ENCODE results near the gene ZNF439. TPM values are rescaled to one million over a fixed set of nuclear protein-coding genes. Genes with fewer than 3 reads are reported as not detected.
"Not testable (repeated sequence)": the region's sequence is repeated elsewhere in the genome, so short reads cannot be mapped to it uniquely, and the experiment has no call there.

ZNF439 gene
- total RNA-seq, 1 donor from 2014 or later, result 0.53 TPM

- H3K27me3 ChIP-seq (ENCODE audit: control insufficient read depth, insufficient read depth, low read length), result no peaks in the 10 kb centered on the region
- H3K36me3 ChIP-seq (ENCODE audit: control insufficient read depth, insufficient read depth, low read length), result no peaks in the 10 kb centered on the region
- no peak overlapping the region for H3K4me3 ChIP-seq (ENCODE audit: low read depth, low read length)
- no peak for FAIRE-seq
- TF ChIP-seq CTCF (IDR thresholded peaks at IDR 0.05; ENCODE audit: insufficient read depth, low read length, severe bottlenecking), result no peak
- no peak for DNase-seq (ENCODE audit: low read depth)
Measured at GRCh38 chr19:11894851-11895250, 46.3 kb downstream of the ZNF439 start.

- DNase-seq (ENCODE audit: low read depth) (no peak), FAIRE-seq (no peak)
- TF ChIP-seq CTCF (IDR thresholded peaks at IDR 0.05; ENCODE audit: insufficient read depth, low read length, severe bottlenecking), result no peak
- H3K4me3 ChIP-seq (ENCODE audit: low read depth, low read length), result no peak overlapping the region
- no peaks in the 10 kb centered on the region for H3K36me3 ChIP-seq (ENCODE audit: control insufficient read depth, insufficient read depth, low read length)
- no peaks in the 10 kb centered on the region for H3K27me3 ChIP-seq (ENCODE audit: control insufficient read depth, insufficient read depth, low read length)
Measured at GRCh38 chr19:11902228-11902627, 53.7 kb downstream of the ZNF439 start.

- FAIRE-seq (no peak), DNase-seq (ENCODE audit: low read depth) (no peak)
- no peak for TF ChIP-seq CTCF (IDR thresholded peaks at IDR 0.05; ENCODE audit: insufficient read depth, low read length, severe bottlenecking)
- Histone ChIP-seq H3K4me3 (ENCODE audit: low read depth, low read length) (no peak overlapping the region), H3K27me3 (ENCODE audit: control insufficient read depth, insufficient read depth, low read length) (no peaks in the 10 kb centered on the region), H3K36me3 (ENCODE audit: control insufficient read depth, insufficient read depth, low read length) (no peaks in the 10 kb centered on the region)
Measured at GRCh38 chr19:11905928-11906327, 57.4 kb downstream of the ZNF439 start.

- not testable (repeated sequence) for FAIRE-seq; DNase-seq (ENCODE audit: low read depth)
Measured at GRCh38 chr19:11911937-11912336, 63.4 kb downstream of the ZNF439 start.

GRCh38 chr19:11914417-11915051, 66.0 kb downstream of the ZNF439 start:
- DNase-seq (ENCODE audit: low read depth); FAIRE-seq; H3K27me3 ChIP-seq (ENCODE audit: control insufficient read depth, insufficient read depth, low read length): not testable (repeated sequence)

More at GRCh38 chr19:11911937-11912336, 63.4 kb downstream of the ZNF439 start:
- not testable (repeated sequence) for H3K4me3 ChIP-seq (ENCODE audit: low read depth, low read length); H3K27me3 ChIP-seq (ENCODE audit: control insufficient read depth, insufficient read depth, low read length); H3K36me3 ChIP-seq (ENCODE audit: control insufficient read depth, insufficient read depth, low read length)

More at GRCh38 chr19:11914417-11915051, 66.0 kb downstream of the ZNF439 start:
- not testable (repeated sequence) for H3K4me3 ChIP-seq (ENCODE audit: low read depth, low read length); H3K36me3 ChIP-seq (ENCODE audit: control insufficient read depth, insufficient read depth, low read length)

Other genes with a start within 250 kb of the ZNF439 start
- 6.1 and 8.4 TPM in 2 replicates for gene ZNF823, start 109.8 kb upstream of the ZNF439 start, total RNA-seq
- gene ZNF441, start 81.7 kb upstream of the ZNF439 start, total RNA-seq, result 7.6 and 12.5 TPM in 2 replicates
- 0.26 and 0.64 TPM in 2 replicates for gene ZNF491, start 50.2 kb upstream of the ZNF439 start, total RNA-seq
- 9.0 and 11.3 TPM in 2 replicates for gene ZNF440, start 34.5 kb upstream of the ZNF439 start, total RNA-seq
- under 0.01 and 0.26 TPM in 2 replicates for gene ZNF69, start 39.1 kb downstream of the ZNF439 start, total RNA-seq
- gene ZNF700, start 76.4 kb downstream of the ZNF439 start, total RNA-seq, result 9.5 and 10.0 TPM in 2 replicates
- gene ZNF763, start 116.3 kb downstream of the ZNF439 start, total RNA-seq, result 0.79 and 1.3 TPM in 2 replicates
- gene ZNF433, start 187.0 kb downstream of the ZNF439 start, total RNA-seq, result 5.5 and 8.8 TPM in 2 replicates
- 0.13 TPM in 1 of 2 replicates, not detected in the other for gene ZNF878, start 204.2 kb downstream of the ZNF439 start, total RNA-seq
- 1.6 and 4.1 TPM in 2 replicates for gene ZNF844, start 216.0 kb downstream of the ZNF439 start, total RNA-seq